ENCODE data around the gene EGLN1.

GRCh38 chr1:231423648-231424047 lies 1.6 kb upstream of the EGLN1 start:
- no peak for TF ChIP-seq POLR2AphosphoS5 (IDR thresholded peaks at IDR 0.05; ENCODE audit: low read depth, low read length)
- TF ChIP-seq CTCF (IDR thresholded peaks at IDR 0.05), result no peak
- no peak for TF ChIP-seq REST (IDR thresholded peaks at IDR 0.05; ENCODE audit: insufficient read depth in 1 of 2, low read depth in 2 of 2, low read length in 1 of 2)
- TF ChIP-seq TCF7L2 (IDR thresholded peaks at IDR 0.05; ENCODE audit: low read depth, low read length), result no peak
- no peak for TF ChIP-seq SIN3A (IDR thresholded peaks at IDR 0.05; ENCODE audit: borderline replicate concordance, insufficient read depth, low read depth, low read length)
